ENCODE data around the gene MEIG1.
"Not testable (repeated sequence)": the region's sequence is repeated elsewhere in the genome, so short reads cannot be mapped to it uniquely, and the experiment has no call there.

MEIG1 gene

GRCh38 chr10:14959221-14960057, at the start of gene MEIG1:
MEIG1 (plus strand) TSS chr10:14959388; CDS start chr10:14966469, 7,081 bp downstream.
- peak; percentile 63 for DNase-seq (ENCODE audit: low read depth)

- DNase-seq (ENCODE audit: low read depth): no peak
Observed at GRCh38 chr10:14910953-14911352, 48.2 kb upstream of the MEIG1 start.

- no peak for DNase-seq (ENCODE audit: low read depth)
Observed at GRCh38 chr10:14911801-14912200, 47.4 kb upstream of the MEIG1 start.

GRCh38 chr10:14916600-14916999, 42.6 kb upstream of the MEIG1 start:
- DNase-seq (ENCODE audit: low read depth): no peak

GRCh38 chr10:14917827-14918226, 41.4 kb upstream of the MEIG1 start:
- no peak for DNase-seq (ENCODE audit: low read depth)

- DNase-seq (ENCODE audit: low read depth): no peak
Observed at GRCh38 chr10:14918964-14919363, 40.2 kb upstream of the MEIG1 start.

GRCh38 chr10:14924013-14924412, 35.2 kb upstream of the MEIG1 start:
- no peak for DNase-seq (ENCODE audit: low read depth)

- DNase-seq (ENCODE audit: low read depth): no peak
Observed at GRCh38 chr10:14925268-14925667, 33.9 kb upstream of the MEIG1 start.

GRCh38 chr10:14926061-14926470, 33.1 kb upstream of the MEIG1 start:
- DNase-seq (ENCODE audit: low read depth): no peak

- DNase-seq (ENCODE audit: low read depth): no peak
Observed at GRCh38 chr10:14926722-14927416, 32.3 kb upstream of the MEIG1 start.

GRCh38 chr10:14930610-14931009, 28.6 kb upstream of the MEIG1 start:
- DNase-seq (ENCODE audit: low read depth): no peak

- no peak for DNase-seq (ENCODE audit: low read depth)
Observed at GRCh38 chr10:14936584-14936983, 22.6 kb upstream of the MEIG1 start.

GRCh38 chr10:14938971-14939370, 20.2 kb upstream of the MEIG1 start:
- DNase-seq (ENCODE audit: low read depth): not testable (repeated sequence)

- DNase-seq (ENCODE audit: low read depth): not testable (repeated sequence)
Observed at GRCh38 chr10:14942147-14942949, 16.8 kb upstream of the MEIG1 start.

GRCh38 chr10:14942950-14943338, 16.2 kb upstream of the MEIG1 start:
- DNase-seq (ENCODE audit: low read depth): not testable (repeated sequence)

GRCh38 chr10:14945108-14945507, 14.1 kb upstream of the MEIG1 start:
- DNase-seq (ENCODE audit: low read depth): no peak

- no peak for DNase-seq (ENCODE audit: low read depth)
Observed at GRCh38 chr10:14947268-14947667, 11.9 kb upstream of the MEIG1 start.

- no peak for DNase-seq (ENCODE audit: low read depth)
Observed at GRCh38 chr10:14949291-14949690, 9.9 kb upstream of the MEIG1 start.

GRCh38 chr10:14952851-14953423, 6.3 kb upstream of the MEIG1 start:
- no peak for DNase-seq (ENCODE audit: low read depth)

GRCh38 chr10:14953424-14954000, 5.7 kb upstream of the MEIG1 start:
- peak; percentile 24 for DNase-seq (ENCODE audit: low read depth)

- peak; percentile 79 for DNase-seq (ENCODE audit: low read depth)
Observed at GRCh38 chr10:14954001-14954770, 5.0 kb upstream of the MEIG1 start, which contains the start of gene DCLRE1C. DCLRE1C (minus strand) TSS chr10:14954096; CDS start chr10:14954010, 86 bp downstream.

Data from non-pigmented ciliary epithelial cell (primary cell).